CD8-positive, alpha-beta memory T cell (primary cell): Measurements from ENCODE around the gene GMCL2. TPM values are rescaled to one million over a fixed set of nuclear protein-coding genes. Genes with fewer than 3 reads are reported as not detected.

ENCODE experiments used
- CTCF ChIA-PET: fragments of 350-600 bp; sonication (Branson Sonifier 250); formaldehyde crosslinking; loops from one replicate; lab custom pipeline; 2021; ENCODE audit warnings: antibody characterized with exemption; lab: Charles Lee
- POLR2A ChIA-PET: fragments of 350-600 bp; sonication (Branson Sonifier 250); formaldehyde crosslinking; loops from one replicate; lab custom pipeline; 2021; ENCODE audit warnings: antibody characterized with exemption; lab: Charles Lee
- DNase-seq, 5 donors: peaks; one replicate each; pipeline versions ENCODE4 v3.0.0 to v3.0.0-alpha.2; 2020 to 2022; ENCODE audit warnings: mixed read lengths in 1 of 5
- H3K27ac ChIP-seq: one replicate; pipeline ENCODE4 v1.7.0; 2013; ENCODE audit warnings: low read depth, mild to moderate bottlenecking, low read length, moderate library complexity
- H3K27me3 ChIP-seq: 2 replicates; pipeline ENCODE4 v1.7.0; 2013; ENCODE audit warnings: low read length, mild to moderate bottlenecking; ENCODE audit not compliant: insufficient read depth, poor library complexity, severe bottlenecking
- H3K36me3 ChIP-seq: 2 replicates; pipeline ENCODE4 v1.7.0; 2013; ENCODE audit warnings: mild to moderate bottlenecking, low read length, moderate library complexity; ENCODE audit not compliant: insufficient read depth
- H3K4me1 ChIP-seq: 2 replicates; pipeline ENCODE4 v1.7.0; 2013; ENCODE audit warnings: mild to moderate bottlenecking, low read length, moderate library complexity; ENCODE audit not compliant: insufficient read depth
- H3K4me3 ChIP-seq: 2 replicates; pipeline ENCODE4 v1.7.0; 2013; ENCODE audit warnings: mild to moderate bottlenecking, low read length
- H3K9me3 ChIP-seq: 2 replicates; pipeline ENCODE4 v1.7.0; 2013; ENCODE audit warnings: mild to moderate bottlenecking, low read length
- H3K27ac Mint-ChIP-seq, 8 donors: one replicate each; pipeline ENCODE4 v1.8.0; 2020 to 2021; ENCODE audit warnings: mixed read lengths in 8 of 8, mild to moderate bottlenecking in 6 of 8, inconsistent platforms in 3 of 8, moderate library complexity in 3 of 8
- H3K27me3 Mint-ChIP-seq, 2 donors: one replicate each; pipeline ENCODE4 v1.8.0; 2020 to 2021; ENCODE audit warnings: mixed read lengths in 2 of 2, mild to moderate bottlenecking in 1 of 2, moderate library complexity in 1 of 2
- H3K36me3 Mint-ChIP-seq, 3 donors: one replicate each; pipeline ENCODE4 v1.8.0; 2020 to 2021; ENCODE audit warnings: mixed read lengths in 3 of 3, inconsistent platforms in 1 of 3, mild to moderate bottlenecking in 1 of 3
- H3K4me1 Mint-ChIP-seq, 3 donors: one replicate each; pipeline ENCODE4 v1.8.0; 2020 to 2021; ENCODE audit warnings: mixed read lengths in 3 of 3, inconsistent platforms in 1 of 3, mild to moderate bottlenecking in 1 of 3
- H3K4me3 Mint-ChIP-seq, 7 donors: one replicate each; pipeline ENCODE4 v1.8.0; 2020 to 2021; ENCODE audit warnings: mixed read lengths in 7 of 7, mild to moderate bottlenecking in 6 of 7, moderate library complexity in 4 of 7, inconsistent platforms in 2 of 7
- H3K9me3 Mint-ChIP-seq, 5 donors: one replicate each; pipeline ENCODE4 v1.8.0; 2020 to 2022; ENCODE audit warnings: mixed read lengths in 5 of 5, mild to moderate bottlenecking in 3 of 5, moderate library complexity in 2 of 5, inconsistent platforms in 1 of 5
- polyA plus RNA-seq: library from polyadenylated mRNA; unstranded; fragments of 300-500 nt; fragmentation: Illumina TruSeq; gene quantifications from one replicate; pipeline ENCODE4 v1.2.3, GENCODE V29; 2021
- total RNA-seq, 2 experiments: library from RNA; stranded (reverse); gene quantifications; one replicate each; pipeline ENCODE4 v1.2.3, GENCODE V29; 2021

The GMCL2 gene
- total and polyA plus RNA-seq, 3 experiments from 2014 or later = not detected

DNA sequence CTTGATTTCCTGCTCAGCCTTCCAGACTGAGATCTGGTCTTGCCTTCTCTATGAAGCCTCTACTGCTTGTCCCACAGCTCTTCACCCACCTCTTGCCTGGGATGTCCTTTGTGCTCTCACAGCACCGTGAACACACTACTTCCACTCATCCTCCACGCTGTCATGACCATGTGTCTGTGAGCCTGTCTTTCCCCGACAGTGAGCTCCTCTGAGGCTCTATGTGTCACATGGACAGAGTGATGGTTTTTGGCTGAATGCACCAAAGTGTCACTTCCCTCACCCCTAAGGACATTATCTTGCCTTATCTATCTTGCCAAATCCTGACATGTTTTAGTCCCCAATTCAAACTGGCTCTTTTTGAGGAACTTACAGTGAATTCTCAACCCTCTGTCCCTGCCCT is 34.1 kb upstream of the GMCL2 start:
- Mint-ChIP-seq H3K36me3 (peaks cover 2 to 72% (median 3%) of the 10 kb centered on the region in 3 donors), H3K4me1 (peaks cover 25 to 44% (median 43%) of the 10 kb centered on the region in 3 donors), H3K9me3 (no peaks in the 10 kb centered on the region), H3K27ac (peak overlapping the region; percentile 13 to 92 (median 36)), H3K27me3 (no peaks in the 10 kb centered on the region), H3K4me3 (no peak overlapping the region)
- CTCF ChIA-PET = interaction anchor here (1.1 kb wide), 1 partner anchor 13 kb away, joined by 3 read pairs; no protein-coding TSS in a partner anchor
- Histone ChIP-seq H3K36me3 (peaks cover 20% of the 10 kb centered on the region), H3K4me1 (no peaks in the 10 kb centered on the region), H3K27me3 (no peaks in the 10 kb centered on the region), H3K27ac (no peak overlapping the region), H3K4me3 (no peak overlapping the region), H3K9me3 (no peaks in the 10 kb centered on the region)
- POLR2A ChIA-PET = no interaction called here
- DNase-seq = no peak

DNA sequence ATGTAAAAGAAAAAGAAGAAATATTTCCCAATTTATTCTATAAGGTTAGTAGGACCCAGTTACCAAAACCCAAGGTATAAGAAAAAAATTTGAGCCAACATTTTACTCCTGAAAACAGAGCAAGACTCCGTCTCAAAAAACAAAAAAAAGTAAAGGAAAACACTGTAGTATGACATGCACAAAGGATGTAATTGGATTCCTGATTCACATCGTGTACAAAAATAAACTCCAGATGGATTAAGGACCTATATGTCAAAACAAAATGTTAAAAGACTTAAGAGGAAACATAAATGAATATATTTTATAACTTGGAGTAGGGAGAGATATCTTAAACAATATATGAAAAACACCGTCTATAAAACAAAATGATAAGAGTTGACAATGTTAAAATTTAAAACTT is 31.7 kb upstream of the GMCL2 start:
- Mint-ChIP-seq H3K9me3 (no peaks in the 10 kb centered on the region), H3K27me3 (no peaks in the 10 kb centered on the region), H3K4me3 (no peak overlapping the region), H3K36me3 (peaks cover 4 to 81% (median 8%) of the 10 kb centered on the region in 3 donors), H3K27ac (peak overlapping the region in 2 of 8 donors; percentile 26 to 32), H3K4me1 (peaks cover 28 to 48% (median 44%) of the 10 kb centered on the region in 3 donors)
- peaks cover 27% of the 10 kb centered on the region for H3K36me3 ChIP-seq
- ChIA-PET POLR2A (no interaction called here), CTCF (no interaction called here)
- H3K27ac ChIP-seq = no peak overlapping the region
- H3K4me3 ChIP-seq = no peak overlapping the region
- H3K9me3 ChIP-seq = no peaks in the 10 kb centered on the region
- H3K27me3 ChIP-seq = no peaks in the 10 kb centered on the region
- H3K4me1 ChIP-seq = no peaks in the 10 kb centered on the region
- no peak for DNase-seq

DNA sequence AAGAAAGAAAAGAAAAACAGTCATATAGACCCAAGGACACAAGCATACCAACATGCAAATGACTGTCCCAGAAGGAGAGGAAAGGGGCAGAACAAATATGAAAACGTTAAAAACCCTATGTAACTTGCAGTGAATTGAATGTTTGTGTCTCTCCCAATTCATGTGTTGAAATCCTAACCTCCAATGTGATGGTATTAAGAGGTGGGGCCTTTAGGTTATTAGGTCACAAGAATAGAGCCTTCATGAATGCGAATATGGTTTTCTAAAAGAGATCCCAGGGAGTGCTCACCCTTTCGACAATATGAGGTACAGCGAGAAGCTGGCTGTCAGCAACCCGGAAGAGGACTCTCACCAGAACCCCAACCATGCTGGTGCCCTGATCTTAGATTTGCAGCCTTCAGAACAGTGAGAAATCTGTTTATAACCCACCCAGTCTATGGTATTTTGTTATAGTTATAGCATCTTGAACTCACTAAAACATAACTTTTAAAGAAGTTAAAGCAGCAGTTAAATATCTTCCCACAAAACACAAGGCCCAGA is 31.1 kb upstream of the GMCL2 start:
- Mint-ChIP-seq H3K9me3 (no peaks in the 10 kb centered on the region), H3K27me3 (no peaks in the 10 kb centered on the region), H3K36me3 (peaks cover 4 to 83% (median 9%) of the 10 kb centered on the region in 3 donors), H3K4me3 (no peak overlapping the region), H3K4me1 (peaks cover 31 to 49% (median 44%) of the 10 kb centered on the region in 3 donors), H3K27ac (peak overlapping the region in 1 of 8 donors; percentile 32)
- ChIA-PET POLR2A (no interaction called here), CTCF (no interaction called here)
- DNase-seq = no peak
- no peak overlapping the region for H3K4me3 ChIP-seq
- H3K9me3 ChIP-seq = no peaks in the 10 kb centered on the region
- H3K36me3 ChIP-seq = peaks cover 31% of the 10 kb centered on the region
- H3K27me3 ChIP-seq = no peaks in the 10 kb centered on the region
- H3K4me1 ChIP-seq = no peaks in the 10 kb centered on the region
- H3K27ac ChIP-seq = no peak overlapping the region

DNA sequence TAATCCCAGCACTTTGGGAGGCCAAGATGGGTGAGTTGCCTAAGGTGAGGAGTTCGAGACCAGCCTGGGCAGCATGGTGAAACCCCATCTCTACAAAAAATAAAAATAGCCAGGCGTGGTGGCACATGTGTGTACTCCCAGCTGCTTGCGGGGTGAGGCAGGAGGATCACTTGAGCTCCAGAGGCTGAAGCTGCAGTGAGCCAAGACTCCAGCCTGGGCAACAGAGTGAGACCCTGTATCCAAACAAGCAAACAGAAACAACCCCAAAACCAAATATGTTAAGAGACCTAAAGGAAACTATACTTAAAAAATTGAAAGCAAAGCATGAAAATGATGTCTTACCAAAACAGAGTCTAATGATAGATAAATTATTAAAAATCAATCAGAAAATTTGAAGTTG is 29.6 kb upstream of the GMCL2 start:
- Histone ChIP-seq H3K4me1 (no peaks in the 10 kb centered on the region), H3K9me3 (no peaks in the 10 kb centered on the region), H3K27me3 (no peaks in the 10 kb centered on the region), H3K27ac (no peak overlapping the region), H3K36me3 (peaks cover 38% of the 10 kb centered on the region), H3K4me3 (no peak overlapping the region)
- H3K27me3 Mint-ChIP-seq = no peaks in the 10 kb centered on the region
- no peak for DNase-seq
- no peak overlapping the region for H3K27ac Mint-ChIP-seq
- no peaks in the 10 kb centered on the region for H3K9me3 Mint-ChIP-seq
- peaks cover 27 to 46% (median 36%) of the 10 kb centered on the region in 3 donors for H3K4me1 Mint-ChIP-seq
- H3K36me3 Mint-ChIP-seq = peaks cover 4 to 85% (median 9%) of the 10 kb centered on the region in 3 donors
- CTCF ChIA-PET = interaction anchor here (1.0 to 1.3 kb wide), 2 partner anchors 18 to 142 kb away, joined by 3 to 5 read pairs; no protein-coding TSS in a partner anchor
- POLR2A ChIA-PET = interaction anchor here (0.6 kb wide), 1 partner anchor 101 kb away, joined by 3 read pairs; no protein-coding TSS in a partner anchor
- H3K4me3 Mint-ChIP-seq = peak overlapping the region in 1 of 7 donors; percentile 65

DNA sequence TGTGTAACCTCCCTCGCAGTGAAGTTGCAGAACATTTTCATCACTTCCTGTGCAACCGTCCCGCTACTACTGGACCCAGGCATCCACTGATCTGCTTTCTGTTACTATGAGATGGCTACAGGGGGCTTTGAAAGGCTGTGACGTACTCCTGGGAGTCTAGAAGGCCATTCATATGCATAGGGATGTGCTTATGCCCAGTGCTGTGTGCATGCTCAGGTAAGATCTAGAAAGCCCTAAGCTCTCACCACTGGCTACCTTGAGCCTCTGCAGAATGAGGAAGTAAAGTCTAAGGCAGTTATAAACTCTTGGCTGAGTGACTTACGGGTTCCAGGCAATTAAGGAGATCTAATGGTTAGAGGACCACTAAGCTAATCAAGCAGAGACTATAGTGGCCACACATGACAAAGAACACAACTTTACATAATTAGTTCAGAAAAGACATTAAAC is 28.9 kb upstream of the GMCL2 start:
- POLR2A ChIA-PET = interaction anchor here (0.7 to 0.9 kb wide), 2 partner anchors 11 to 12 kb away, joined by 3 to 4 read pairs; partner anchors contain the start of gene HNRNPAB
- Histone ChIP-seq H3K4me1 (no peaks in the 10 kb centered on the region), H3K27me3 (no peaks in the 10 kb centered on the region), H3K27ac (no peak overlapping the region), H3K36me3 (peaks cover 45% of the 10 kb centered on the region), H3K9me3 (no peaks in the 10 kb centered on the region), H3K4me3 (no peak overlapping the region)
- Mint-ChIP-seq H3K36me3 (peaks cover 4 to 85% (median 9%) of the 10 kb centered on the region in 3 donors), H3K27ac (peak overlapping the region in 5 of 8 donors; percentile 36 to 85 (median 73)), H3K4me1 (peaks cover 22 to 44% (median 29%) of the 10 kb centered on the region in 3 donors), H3K4me3 (no peak overlapping the region), H3K27me3 (no peaks in the 10 kb centered on the region), H3K9me3 (no peaks in the 10 kb centered on the region)
- CTCF ChIA-PET = interaction anchor here (1.0 to 1.3 kb wide), 2 partner anchors 19 to 141 kb away, joined by 3 to 5 read pairs; no protein-coding TSS in a partner anchor
- DNase-seq = no peak

DNA sequence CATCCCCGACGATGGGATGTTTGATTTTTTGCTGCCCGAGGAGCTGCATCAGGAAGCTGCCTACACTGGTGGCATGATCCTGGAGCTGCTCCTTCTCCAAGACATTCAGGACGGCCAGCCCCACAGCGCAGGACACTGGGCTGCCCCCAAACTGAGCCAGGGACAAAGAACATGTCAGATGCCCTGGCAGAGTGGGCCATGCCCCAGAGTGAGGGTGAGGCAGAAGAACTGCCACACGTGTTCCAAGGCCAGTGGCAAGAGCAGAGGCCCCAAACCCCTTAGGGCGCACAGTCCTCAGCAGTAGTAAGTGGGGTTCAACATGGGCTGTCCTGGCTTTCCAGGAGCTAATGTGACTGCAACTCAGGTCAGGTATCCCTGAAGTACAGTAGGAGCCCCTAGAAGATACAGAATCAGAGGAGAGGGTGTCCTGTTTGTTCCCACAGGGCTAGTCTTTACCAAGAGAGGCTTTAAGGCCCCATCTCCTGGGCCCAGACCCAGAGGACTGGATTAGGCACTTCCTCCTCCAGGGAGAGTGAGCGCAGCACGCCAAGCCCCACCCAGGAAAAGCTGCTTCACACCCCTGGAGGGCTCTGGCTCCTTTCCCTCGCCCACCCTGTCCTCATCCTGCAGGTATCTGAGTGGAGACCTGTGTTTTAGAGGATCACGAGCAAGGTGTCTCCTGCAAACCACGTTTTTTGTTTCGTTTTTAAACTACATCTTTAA is 28.3 kb upstream of the GMCL2 start:
- Mint-ChIP-seq H3K4me1 (peaks cover 15 to 38% (median 26%) of the 10 kb centered on the region in 3 donors), H3K4me3 (no peak overlapping the region), H3K36me3 (peaks cover 4 to 85% (median 9%) of the 10 kb centered on the region in 3 donors), H3K9me3 (no peaks in the 10 kb centered on the region), H3K27ac (peak overlapping the region in 5 of 8 donors; percentile 29 to 73 (median 36)), H3K27me3 (no peaks in the 10 kb centered on the region)
- ChIA-PET CTCF (interaction anchor here (1.0 to 1.3 kb wide), 2 partner anchors 19 to 140 kb away, joined by 3 to 5 read pairs; no protein-coding TSS in a partner anchor), POLR2A (interaction anchor here (0.7 to 0.9 kb wide), 2 partner anchors 10 to 11 kb away, joined by 3 to 4 read pairs; partner anchors contain the start of gene HNRNPAB)
- H3K27me3 ChIP-seq = no peaks in the 10 kb centered on the region
- no peaks in the 10 kb centered on the region for H3K4me1 ChIP-seq
- no peak for DNase-seq
- no peaks in the 10 kb centered on the region for H3K9me3 ChIP-seq
- H3K36me3 ChIP-seq = peaks cover 45% of the 10 kb centered on the region
- H3K4me3 ChIP-seq = no peak overlapping the region
- no peak overlapping the region for H3K27ac ChIP-seq

DNA sequence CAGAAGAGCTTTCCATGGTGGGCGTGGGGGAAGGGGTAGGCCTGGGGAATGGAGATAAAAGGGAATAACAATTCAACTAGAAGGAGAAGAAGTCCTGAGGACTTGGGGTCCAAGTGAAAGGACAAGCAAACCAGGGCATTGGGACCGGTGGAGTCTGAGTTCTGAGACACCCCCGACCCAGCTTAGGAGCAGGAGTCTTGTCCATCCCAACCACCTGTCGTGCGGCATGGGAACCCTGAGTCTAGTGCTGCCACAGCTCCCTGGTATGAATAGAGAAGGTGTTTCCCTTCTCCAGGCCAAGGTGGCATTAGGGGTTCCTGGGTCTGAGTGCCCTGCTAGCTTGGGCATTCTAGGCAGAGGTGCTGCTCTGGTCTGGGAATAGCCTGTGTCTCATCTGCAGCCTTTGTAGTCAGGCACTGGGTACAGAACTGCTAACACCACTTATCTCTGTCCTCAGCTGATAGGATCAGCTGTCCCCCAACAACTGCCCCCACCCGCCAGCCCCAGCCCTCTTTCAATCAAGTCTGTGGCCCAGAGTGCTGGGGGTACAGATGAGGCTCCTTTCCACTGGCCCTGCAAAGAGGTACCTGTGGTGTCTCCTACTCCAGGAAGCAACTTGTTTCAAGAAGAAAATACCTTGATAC is 27.1 kb upstream of the GMCL2 start:
- no peaks in the 10 kb centered on the region for H3K4me1 ChIP-seq
- H3K27ac ChIP-seq = no peak overlapping the region
- no peaks in the 10 kb centered on the region for H3K9me3 Mint-ChIP-seq
- ChIA-PET POLR2A (interaction anchor here (1.1 kb wide), 1 partner anchor 83 kb away, joined by 3 read pairs; no protein-coding TSS in a partner anchor), CTCF (no interaction called here)
- H3K9me3 ChIP-seq = no peaks in the 10 kb centered on the region
- peaks cover 8 to 90% (median 9%) of the 10 kb centered on the region in 3 donors for H3K36me3 Mint-ChIP-seq
- H3K27ac Mint-ChIP-seq = peak overlapping the region in 5 of 8 donors; percentile 17 to 91 (median 54)
- peaks cover 16 to 44% (median 30%) of the 10 kb centered on the region in 3 donors for H3K4me1 Mint-ChIP-seq
- no peaks in the 10 kb centered on the region for H3K27me3 Mint-ChIP-seq
- H3K36me3 ChIP-seq = peaks cover 56% of the 10 kb centered on the region
- no peak overlapping the region for H3K4me3 Mint-ChIP-seq
- DNase-seq = no peak
- no peak overlapping the region for H3K4me3 ChIP-seq
- H3K27me3 ChIP-seq = no peaks in the 10 kb centered on the region
